Activated T-helper 1 cell treated with anti-CD3 and anti-CD28 coated beads, Interleukin-2, amount 50 U/mL, for 16 hours (primary cell): ENCODE results near the gene RAPGEF6.
"Not testable (repeated sequence)": the region's sequence is repeated elsewhere in the genome, so short reads cannot be mapped to it uniquely, and the experiment has no call there.

Experiments
- DNase-seq, 2 donors: peaks; one replicate each; pipeline ENCODE4 v3.0.0-alpha.2; 2020; ENCODE audit warnings: low read depth in 1 of 2, low spot score in 1 of 2

RAPGEF6 gene

DNA sequence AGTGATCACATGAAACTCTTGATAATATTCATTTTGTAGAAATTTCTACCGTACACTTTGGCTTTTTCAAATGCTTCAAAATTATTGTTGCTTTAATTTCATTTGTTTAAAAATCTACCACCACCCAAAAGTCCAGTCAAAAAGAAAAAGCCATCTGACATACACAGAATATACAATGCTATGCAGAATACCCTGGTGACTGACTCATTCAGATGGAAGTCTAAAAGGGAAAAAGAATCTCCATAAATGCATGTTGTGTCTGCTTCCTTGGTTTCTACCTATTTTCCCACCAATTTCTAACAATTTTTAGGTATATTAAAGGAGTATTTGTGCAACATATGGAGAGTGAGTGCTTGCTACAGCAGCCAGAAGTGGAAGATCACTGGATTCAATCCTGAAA lies 9.3 kb upstream of the RAPGEF6 start:
- DNase-seq, result no peak

DNA sequence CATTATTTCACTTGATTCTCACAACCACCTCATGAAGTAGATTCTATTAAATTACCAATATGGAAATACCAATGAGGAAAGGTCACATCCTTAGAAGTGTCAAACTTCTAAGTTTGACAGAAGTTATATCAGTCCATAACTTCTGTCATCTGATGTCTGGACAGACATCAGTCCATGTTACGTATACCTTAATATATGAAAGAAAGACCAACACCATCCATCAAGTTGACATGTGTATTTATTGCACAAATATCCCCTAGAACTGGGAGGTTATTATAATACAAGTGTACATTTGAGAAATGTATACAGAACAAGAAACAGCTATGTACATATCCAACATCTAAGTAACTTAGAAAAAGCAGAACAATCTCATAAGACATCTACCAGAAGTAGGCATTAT lies 6.5 kb upstream of the RAPGEF6 start:
- no peak for DNase-seq

DNA sequence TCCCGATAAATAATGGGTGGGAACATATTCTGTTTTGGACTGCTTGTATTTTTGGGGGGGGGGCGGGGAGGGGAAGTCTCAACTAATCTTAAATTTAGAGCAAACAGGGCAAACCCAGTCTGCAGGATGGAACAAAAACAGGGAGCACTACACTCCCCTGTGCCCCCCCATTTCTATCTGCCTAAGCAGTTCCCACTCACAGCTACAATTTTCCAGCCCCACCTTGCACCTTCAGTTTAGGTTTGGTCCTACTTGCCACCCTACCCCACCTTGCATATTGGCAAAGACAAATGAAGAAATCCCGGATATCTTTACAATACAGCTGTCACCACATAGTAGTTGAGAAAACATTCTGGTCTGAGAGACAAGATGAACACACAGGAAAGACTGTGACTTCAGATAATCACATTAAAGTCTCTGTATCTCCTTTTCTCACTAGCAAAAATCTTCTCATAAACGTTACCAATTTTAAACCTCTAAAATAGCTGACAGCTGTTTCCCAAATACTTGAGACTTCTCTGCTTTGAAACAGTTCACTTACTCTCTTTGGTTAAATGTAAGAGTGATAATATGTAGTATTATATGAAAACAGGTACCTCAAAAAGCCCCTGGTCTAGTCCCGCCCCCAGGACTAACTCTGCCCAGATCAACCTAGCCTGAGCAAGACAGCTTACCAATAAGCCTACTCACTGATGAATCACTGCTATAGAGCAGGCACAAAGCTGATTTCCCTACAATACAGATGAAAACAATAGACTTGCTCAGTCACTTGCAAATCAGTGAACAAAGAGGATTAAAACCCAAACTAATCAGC lies 5.2 kb upstream of the RAPGEF6 start:
- peak in 1 of 2 donors; percentile 25 for DNase-seq

DNA sequence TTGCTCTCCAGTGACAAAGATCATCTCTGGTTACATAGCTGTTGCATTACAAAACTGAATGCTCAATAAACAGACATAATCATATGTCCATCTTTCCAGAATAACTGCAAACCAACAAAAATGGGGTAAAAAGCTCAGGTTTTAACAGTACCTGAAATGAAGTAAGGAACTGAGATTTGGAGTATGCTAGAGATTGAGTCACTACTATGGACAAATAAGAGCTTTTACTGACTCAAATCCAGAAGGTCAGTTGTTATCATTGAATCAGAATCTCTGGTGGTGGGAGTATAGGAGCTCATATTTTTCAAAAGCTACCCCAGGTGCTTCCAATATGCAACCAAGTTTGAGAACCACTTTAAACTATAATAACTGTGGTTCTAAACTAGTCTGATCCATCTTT lies 4.1 kb upstream of the RAPGEF6 start:
- DNase-seq, result no peak

DNA sequence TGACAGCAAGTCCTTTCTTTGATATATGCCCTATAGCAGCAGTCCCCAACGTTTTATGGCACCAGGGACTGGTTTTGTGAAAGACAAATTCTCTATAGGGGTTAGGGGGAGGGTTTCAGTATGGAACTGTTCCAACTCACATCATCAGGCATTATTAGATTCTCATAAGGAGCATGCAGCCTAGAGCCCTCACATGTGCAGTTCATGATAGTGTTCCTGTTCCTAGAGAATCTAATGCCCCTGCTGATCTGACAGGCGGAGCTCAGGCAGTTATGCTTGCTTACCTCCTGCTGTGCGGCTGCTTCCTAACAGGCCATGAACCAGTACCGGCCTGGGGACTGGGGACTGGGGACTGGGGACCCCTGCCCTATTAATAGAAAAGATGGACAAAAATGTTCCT lies 2.7 kb upstream of the RAPGEF6 start:
- DNase-seq, result no peak

DNA sequence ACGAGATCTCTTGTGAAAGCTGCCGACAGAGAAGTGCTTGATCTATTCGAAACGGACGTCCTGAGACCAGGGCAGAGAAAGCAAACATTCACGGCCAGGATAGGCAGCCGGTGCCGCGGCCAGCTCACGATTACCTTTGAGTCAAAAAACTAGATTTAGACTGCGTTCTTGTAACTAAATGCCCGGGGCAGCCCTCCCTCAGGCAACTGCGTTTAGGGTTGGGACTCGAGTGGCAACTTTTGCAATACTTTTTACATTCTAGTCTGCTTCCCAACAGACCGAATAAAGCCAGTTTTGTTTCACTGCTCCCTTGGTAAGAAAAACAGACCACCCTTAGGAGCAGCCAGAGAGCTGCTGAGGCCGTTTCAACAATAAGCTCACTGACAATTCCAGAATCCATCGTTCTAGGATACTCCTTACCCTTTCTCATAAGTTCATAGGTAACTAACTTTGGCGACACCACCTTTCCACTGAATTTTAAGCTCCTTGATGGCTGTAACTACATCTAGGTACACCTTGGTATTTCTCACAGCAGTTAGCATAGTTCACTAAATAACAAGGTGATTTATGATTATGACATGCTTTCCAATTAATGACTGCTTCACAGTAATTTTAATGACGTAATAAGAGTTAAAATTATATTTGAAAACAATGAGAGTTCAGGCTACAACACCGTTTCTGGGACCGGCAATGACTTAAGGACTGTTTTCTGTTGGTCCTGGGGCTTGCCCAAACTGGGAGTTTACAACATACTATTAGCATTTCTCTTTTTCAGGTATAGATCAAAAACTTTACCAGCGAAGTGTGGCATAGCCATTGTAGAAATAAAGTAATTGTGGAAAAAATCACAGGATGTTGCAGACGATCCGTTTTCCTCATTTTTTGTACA lies 899 bp upstream of the RAPGEF6 start:
- no peak for DNase-seq

DNA sequence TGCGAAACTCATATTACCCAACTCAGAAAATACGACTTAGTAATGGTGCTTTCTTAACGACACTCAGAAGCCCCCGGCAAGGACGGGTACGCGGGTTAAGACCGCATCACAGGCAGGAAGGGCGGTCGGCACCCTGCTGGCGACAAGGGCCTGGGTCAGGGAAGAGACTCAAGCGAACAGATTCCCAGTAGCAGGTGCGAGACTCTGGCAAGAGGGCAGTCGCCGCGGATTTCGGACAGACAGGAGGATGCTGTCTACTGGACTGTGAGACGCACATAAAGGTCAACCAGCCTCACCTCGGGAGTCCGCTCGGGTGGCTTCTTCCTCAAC lies 398 bp downstream of the RAPGEF6 start:
- DNase-seq, result peak; percentile 34 to 47

DNA sequence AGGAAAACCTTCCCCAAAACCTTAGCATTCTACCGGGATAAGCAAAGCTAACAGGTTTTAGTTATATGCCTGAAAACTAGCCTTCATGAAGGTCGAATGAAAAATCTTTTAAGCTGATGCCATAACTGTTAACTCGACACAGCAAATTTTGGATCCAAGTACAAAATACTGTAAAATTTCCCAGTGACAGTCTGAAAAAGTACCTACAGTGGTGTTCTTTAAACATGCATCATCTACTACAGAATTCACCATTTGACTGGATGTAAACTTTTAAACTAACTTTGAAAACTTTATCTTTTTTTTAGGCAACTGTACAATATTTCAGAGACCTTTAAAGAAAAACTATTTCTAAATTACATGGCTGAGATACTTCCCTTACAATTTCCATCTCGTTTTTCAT lies 791 bp downstream of the RAPGEF6 start:
- DNase-seq, result no peak

DNA sequence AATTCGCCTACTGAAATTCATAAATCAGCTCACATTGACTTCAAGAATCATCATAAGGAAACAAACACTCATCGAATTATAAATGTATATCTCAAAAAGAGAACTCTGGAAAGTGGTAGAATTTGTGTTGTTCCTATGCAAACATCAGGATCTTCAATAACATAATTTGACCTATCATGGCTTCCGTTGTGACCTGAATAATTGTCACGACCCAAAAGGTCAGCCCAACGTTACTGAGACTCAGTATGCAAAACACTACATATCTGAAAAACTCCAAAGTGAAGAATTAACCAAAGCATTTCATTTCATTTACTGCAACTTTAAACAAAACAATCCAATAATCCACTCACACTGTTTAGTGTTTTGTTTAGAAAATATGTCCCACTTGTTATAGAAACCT lies 1.2 kb downstream of the RAPGEF6 start:
- no peak for DNase-seq

DNA sequence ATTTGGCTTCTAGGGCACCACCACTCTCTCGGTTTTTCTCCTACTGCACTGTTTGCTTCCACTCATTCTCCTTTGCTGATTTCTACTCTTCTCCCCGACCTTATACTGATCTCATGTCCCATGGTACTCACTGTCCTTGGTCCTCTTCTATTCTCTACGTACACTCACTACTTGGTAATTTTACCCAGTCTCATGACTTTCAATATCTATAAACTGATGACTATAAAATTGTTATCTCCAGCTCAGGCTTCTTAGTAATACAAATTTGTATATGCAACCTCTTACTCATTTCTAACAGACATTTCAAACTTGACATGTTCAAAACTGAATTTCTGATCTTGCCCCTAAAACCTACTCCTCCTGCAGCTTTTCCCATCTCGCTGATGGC lies 4.1 kb downstream of the RAPGEF6 start:
- DNase-seq, result no peak

DNA sequence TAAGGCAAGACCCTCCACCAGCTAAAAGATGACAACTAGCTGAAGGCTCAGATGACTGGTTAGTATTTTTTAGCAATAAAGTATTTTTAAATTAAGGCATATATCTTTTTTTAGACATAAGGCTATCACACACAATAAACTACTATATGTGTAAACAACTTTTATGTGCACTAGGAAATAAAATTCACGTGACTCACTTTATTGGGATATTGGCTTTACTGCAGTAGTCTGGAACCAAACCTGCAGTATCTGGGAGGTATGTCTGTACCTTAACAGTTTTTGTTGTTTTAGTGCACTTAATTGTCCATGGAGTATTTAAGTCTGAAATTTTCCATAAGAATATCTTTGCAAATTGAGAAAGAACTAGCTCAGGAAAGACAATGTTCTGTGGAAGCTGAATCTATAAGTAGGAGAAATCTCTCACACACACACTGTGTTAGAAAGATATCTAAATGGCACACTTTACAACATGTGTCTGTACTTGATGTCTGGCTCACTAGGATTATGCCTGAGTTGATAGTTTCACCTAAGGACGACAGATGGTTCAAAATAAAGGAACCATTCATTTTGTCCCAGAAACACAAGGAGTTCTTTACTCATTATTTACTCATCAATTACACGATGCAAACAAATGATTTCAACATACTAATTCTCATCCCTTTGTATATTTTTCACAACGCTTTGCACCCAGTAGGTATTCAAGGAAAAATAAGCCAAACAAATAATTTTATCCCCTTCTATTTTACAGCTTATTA lies 4.6 kb downstream of the RAPGEF6 start:
- DNase-seq, result no peak

DNA sequence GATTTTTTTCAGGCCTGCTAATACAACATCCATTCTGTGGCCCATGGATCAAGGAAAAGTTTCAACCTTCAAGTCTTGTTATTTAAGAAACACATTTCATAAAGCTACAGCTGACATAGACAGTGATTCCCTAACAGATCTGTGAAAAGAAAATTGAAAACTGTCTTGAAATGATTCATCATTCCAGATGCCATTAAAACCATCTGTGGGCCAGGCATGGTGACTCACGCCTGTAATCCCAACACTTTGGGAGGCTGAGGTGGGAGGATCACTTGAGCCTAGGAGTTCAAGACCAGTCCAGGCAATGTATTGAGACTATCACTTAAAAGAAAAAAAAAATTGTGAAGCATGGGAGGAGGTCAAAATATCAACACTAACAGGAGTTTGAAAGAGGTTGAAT lies 6.0 kb downstream of the RAPGEF6 start:
- DNase-seq, result no peak

DNA sequence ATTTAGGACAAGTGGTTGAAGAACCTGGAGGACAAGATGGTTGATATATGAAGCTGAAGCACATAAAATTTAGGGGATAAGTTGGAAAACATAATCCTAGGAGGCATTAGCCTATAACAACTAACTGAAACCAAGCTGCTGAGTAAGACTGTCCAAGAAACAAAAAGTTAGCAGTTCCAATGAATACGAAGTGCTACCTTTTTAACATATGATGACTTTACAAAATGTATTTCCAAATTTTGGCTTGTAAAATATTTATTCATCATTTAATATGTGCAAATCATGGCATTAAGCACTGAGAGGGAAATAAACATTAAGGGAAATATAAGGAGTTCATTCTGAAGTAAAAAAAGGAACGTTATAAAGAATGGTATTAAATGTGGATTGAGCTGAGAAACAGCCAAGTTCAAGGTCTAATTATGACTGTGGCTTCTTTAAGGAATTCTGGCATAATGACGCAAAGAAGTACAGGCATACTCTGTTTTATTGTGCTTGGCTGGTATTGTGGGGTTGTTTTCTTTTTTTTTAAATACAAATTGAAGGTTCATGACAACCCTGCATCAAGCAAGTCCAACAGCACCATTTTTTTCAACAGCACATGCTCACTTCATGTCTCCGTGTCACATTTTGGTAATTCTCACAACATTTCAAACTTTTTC lies 7.7 kb downstream of the RAPGEF6 start:
- no peak for DNase-seq

DNA sequence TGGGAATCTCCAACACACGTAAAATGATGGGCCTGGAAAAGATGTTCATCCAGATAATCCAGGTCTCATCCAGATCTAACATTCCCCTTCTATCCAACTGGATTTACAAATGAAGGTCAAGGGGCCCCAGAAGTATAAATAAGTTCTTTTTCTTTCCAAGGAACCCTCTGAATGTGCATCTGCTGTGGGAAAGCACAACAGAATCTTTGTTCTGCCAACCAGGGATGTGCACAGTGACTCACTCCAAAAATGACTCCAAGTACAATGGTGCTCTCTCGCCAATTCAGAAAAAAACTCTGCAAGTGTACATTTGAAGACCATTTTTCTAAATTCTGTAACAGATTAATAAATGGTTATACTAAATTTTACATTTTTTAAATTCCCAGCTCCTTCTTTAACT lies 12.4 kb downstream of the RAPGEF6 start:
- no peak for DNase-seq

DNA sequence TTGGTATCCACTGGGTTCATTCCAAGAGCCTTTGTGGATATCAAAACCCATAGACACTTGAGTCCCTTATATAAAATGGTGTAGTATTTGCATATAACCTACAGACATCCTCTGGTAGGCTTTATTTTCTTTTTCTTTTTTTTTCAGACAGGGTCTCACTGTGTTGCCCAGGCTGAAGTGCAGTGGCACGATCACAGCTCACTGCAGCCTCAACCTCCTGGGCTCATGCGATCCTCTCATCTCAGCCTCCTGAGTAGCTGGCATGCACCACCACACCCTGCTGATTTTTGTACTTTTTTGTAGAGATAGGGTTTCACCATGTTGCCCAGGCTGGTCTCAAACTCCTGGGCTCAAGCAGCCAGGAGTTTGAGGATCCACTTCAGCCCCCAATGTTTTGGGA lies 13.9 kb downstream of the RAPGEF6 start:
- DNase-seq, result not testable (repeated sequence)

DNA sequence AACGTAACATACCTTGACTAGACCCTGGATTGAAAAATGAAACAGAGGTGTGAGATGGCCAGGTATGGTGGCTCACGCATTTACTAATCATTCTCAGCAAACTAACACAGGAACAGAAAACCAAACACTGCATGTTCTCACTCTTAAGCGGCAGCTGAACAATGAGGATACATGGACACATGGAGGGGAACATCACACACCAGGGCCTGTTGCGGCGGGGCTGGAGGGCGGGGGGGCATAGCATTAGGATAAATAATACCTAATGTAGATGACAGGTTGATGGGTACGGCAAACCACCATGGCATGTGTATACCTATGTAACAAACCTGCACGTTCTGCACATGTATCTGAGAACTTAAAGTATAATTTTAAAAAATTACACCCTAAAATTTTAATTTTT lies 15.9 kb downstream of the RAPGEF6 start:
- DNase-seq, result no peak

DNA sequence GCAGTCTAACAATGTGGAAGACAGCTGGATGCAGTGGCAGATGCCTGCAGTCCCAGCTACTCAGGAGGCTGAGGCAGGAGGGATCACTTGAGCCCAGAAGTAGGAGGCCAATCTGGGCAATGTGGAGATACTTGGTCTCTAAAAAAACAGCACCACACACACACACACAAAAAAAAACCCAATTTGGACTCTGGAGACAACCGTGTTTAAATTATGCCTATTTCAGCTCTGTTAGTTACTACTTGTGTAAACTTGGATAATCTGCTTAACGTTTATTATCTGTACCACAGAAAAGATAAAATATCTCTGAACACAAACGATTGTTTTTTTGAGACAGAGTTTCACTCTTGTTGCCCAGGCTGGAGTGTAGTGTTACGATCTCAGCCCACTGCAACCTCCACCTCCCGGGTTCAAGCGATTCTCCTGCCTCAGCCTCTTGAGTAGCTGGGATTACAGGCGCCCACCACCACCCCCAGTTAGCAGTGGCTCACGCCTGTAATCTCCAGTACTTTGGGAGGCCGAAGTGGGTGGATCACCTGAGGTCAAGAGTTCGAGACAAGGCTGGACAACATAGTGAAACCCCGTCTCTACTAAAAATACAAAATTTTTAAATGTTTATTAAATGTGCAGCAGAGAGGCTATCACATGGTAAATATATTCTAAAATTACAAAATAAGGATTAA lies 17.7 kb downstream of the RAPGEF6 start:
- no peak for DNase-seq

DNA sequence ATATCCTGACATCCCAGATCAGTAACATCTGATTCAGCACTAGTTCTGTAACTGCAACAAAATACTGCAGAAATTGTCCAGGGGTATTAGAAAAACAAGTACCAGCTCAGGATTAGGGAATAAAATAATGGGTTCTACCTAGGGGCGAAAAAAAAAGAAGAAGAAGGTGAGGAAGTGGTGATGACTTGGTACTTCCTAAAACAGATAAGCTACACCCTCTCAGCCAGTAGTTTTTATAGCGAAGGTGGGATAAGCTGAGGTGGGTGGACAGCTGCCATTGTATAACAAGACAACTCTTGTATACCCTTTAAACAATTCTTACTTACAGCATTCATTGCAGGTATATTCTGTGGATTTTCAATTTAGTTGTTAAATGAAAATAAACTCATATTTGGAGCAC lies 19.1 kb downstream of the RAPGEF6 start:
- no peak for DNase-seq

DNA sequence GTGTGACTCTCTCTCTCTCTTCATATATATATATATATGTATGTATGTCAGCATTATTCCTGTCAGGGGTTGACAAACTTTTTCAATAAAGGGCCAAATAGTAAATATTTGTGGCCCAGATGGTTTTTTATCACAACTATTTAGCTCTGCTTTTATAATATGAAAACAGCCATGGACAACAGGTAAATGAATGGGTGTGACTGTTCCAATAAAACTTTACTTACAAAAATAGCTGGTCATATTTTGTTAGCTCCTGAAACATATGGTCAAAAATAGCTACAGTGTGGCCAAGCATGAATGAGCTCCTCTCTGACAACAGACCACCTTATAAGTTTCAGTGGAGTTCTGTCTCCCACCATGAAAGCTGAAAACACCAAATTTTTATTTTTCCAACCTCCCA lies 21.6 kb downstream of the RAPGEF6 start:
- DNase-seq, result no peak

DNA sequence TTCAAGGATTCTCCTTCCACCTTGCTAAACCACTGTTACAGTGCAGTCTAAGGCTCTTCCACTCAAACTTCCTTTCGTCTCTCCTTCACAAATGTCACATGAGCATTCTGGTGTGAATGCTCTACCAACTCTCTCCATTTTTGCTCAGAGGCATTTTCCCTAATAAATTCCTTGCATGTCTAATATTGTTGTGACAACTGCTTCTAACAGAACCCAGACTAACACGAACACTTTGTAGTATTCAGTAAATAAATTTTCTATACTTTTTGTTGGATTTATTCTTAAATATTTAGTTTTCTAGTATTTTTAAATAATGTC lies 24.0 kb downstream of the RAPGEF6 start:
- no peak for DNase-seq
